ENCODE results near the gene GPC6.

Gene GPC6

DNA sequence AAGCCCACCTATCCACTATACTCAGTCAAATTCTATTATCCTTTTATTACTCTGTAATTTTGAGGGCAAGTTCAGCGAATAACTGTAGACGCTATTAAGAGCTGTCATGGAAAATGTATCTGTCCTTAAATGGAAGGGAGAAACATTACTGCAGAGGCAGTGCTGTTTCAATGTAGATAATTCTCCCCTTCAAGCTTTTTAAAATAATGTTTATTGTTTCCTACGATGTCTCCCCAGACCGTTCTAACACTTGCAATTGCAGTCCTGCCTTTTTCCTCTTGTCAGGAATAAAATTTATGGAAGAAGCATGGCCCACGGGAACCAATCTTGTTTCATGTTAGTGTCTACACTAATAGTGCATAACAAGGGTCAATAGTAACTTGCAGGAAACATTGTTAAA lies 159.5 kb downstream of the GPC6 start:
- DNase-seq = no peak

DNA sequence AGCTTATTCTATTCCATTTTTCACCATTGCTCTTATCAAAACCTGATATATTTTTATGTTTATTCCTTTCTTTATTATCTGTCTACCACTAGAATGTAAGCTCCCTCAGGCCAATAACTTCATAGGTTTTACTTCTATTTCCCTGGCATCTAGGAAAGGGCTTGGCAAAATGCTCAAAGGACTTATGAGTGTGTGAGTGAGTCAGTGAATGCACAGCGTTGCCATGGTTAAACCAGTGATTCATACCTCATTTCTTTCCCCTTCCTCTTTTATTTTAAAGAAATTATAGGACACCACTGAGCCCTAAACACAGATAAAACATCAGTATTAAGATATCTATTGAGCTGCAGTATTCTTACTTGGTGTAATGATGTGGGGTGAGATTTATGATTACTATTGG lies 162.1 kb downstream of the GPC6 start:
- no peak for DNase-seq

DNA sequence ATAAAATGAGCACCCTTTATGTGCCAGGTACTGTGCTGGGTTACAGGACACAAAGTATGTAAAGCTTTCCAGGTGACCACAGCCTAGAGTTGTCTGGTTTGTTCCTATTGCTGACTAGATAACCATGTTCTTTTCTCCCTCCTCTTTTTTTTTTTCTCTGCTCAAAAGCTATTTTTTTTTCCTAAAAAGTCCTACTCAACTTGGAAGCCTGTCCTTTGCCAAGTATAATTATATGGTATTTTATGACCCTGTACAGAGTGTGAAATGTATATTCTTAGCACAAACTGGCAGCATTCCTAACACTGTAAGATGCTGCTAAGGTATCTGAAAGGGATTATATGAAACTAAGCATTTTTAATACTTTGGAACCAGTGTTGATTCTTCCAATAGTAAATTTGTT lies 171.0 kb downstream of the GPC6 start:
- DNase-seq = no peak

DNA sequence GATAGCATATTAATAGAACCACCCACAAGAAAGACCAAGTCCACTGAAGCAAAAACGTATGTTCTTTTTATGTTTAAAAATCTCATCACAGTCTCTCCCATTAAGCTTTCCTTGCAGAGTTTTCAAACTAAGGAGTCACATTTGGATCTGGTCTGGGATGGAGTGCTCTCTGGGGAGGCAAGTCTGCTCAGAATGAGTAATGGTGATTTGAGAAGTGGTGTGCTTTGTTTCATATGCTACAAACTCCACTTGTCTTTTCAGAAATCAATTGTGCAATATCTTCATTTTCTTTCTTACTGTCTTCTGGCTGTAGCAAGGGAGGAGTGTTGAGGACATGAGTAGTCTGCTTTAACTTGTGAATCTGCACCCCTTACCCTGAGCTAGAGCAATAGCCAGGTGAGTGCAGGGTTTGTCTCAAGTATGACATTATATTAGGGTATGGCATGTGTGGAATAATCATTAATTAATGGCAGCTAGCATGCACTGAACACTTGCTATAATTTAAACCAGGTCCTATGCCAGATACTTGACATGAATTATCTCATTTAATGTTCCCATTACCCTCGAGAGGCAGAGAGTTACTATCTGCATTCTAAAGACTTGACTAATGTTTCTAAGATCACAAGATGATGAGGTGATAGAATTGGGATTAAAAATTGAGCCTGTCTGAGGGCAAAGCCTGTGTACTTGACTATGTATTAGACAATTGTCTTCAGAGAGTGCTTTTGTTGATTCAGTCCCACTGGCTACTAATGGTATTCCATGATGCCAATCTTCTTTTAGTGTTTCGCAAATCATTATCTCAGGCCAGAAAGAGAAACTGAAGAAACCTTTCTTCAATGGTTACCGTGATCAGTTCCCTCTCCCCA lies 171.8 kb downstream of the GPC6 start:
- DNase-seq = no peak

DNA sequence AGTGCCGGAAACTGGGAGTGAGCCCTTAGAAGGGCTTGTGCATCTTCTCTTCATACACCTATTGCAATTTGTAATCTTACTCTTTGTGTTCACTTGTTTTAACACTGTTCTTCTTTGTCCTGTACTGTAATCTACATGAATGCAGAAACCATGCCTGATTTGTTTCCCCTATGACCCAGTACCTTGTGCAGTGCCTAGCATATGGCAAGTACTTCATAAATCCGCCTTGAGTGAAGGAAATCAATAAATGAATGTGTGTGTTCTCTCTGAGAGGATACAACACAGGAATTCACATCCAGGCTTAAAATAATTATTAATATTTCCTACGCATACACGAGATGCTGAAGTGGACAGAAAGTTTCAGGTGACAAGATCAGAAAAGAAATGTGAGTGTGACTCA lies 172.6 kb downstream of the GPC6 start:
- DNase-seq = no peak

DNA sequence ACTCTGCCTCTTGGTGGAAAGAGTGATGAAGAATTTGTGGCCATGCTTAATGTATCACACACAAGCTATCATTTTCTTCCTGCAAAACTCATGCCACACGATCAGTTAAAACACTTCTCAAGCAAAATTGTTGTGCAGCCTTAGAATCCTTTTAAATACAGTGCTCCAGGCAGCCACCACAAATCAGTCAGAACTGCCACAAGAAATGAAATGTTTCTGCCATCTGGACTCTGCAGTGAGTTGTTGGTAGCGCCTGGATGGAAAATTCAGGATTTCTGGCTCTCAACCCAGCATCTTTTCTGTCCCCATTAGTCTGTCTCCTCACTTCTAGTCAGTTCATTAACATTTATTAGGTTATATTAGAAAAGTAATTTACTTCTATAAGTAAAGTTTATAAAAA lies 179.5 kb downstream of the GPC6 start:
- DNase-seq = no peak

DNA sequence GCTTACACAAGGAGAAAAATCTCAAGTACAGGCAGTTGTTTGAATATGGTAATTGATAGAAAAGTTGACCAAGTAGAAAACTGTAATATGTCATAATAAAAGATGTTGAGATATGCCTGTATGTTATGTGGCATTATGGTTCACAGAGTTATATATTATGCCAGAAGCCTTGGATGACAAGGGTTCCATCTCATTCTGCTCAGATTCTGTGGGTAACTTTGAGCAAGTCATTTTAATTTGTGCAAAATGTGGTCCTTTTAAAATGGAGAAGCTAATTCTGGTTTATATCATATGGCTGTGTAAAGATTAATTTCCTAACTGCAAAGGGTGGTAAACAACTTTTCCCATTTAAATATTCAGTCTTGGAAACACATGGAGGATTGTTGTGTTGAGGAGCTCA lies 180.9 kb downstream of the GPC6 start:
- DNase-seq = no peak

DNA sequence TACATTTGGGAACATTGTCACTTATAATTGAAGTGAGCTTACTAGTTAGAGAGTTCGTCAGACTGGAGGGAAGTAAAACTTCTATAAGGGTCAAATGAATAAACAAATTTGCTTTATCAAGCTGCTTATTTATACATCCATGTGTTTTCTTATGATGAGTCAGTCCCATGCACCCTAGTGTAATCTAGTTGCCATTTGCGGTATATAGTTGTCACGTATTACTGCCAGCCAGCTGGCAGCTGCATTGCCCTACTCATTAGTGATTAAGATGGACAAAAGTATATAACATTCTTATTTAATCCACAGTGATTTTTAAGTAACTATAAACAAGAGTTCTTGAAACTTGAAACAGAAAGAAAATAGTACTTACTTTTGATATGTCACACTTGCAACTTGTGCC lies 182.4 kb downstream of the GPC6 start:
- no peak for DNase-seq

DNA sequence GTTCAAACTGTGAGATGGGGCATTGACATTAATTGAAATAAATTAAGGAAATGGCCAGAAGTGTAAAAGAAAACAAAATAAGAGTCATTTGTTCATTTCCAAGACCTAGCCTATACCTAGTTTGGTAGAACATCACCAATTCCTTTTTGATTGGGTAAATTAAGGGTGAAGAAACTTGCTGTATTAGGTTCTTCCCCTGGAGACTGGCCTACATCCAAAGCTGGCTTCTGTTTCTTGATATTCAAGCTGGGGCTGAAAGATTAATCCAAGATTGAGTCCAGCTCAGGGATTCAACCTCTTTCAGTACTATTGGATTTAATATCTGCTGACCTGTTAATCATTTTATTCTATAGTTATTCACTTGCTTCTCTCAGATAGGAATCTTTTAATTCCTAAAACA lies 183.2 kb downstream of the GPC6 start:
- DNase-seq = no peak

DNA sequence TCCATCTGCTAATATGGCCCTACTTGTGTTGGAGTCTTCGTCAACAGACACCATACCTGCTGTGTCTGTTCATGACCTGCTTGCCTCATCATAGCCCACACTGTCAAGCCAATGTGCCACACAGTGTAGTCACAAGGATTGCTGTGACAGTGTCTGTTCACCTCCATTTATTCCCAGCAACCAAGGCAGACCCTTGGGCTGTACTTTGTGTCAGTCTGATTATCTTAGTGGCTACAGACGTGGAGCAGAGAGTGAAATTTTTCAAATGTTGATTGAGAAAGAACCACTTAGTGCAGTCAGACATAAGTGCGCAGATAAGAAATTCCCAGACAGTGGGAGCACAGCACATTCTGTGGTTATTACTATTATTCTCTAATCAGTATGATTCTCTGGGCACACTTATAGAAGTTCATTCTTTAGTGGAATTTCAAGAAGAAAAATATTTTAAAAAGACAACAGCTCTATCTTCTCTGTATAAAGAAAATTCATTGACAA lies 184.6 kb downstream of the GPC6 start:
- no peak for DNase-seq

DNA sequence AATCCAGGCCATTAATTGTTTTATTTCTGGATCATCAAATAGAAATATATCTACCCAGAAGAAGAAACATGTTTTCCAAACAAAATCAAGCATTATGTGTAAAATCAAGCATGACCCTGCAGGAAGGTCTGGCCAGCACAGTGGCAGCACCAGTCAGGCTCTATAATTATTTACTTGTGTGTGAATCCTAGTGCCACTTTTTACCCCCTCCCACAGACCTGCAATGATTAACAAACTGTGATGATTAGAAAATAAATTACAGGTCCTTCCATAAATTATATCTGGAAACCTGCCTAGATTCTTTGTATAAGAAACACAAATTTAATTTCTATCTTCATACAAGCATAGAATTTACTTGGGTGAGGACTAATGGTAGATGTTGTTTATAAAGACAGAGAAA lies 186.1 kb downstream of the GPC6 start:
- no peak for DNase-seq

DNA sequence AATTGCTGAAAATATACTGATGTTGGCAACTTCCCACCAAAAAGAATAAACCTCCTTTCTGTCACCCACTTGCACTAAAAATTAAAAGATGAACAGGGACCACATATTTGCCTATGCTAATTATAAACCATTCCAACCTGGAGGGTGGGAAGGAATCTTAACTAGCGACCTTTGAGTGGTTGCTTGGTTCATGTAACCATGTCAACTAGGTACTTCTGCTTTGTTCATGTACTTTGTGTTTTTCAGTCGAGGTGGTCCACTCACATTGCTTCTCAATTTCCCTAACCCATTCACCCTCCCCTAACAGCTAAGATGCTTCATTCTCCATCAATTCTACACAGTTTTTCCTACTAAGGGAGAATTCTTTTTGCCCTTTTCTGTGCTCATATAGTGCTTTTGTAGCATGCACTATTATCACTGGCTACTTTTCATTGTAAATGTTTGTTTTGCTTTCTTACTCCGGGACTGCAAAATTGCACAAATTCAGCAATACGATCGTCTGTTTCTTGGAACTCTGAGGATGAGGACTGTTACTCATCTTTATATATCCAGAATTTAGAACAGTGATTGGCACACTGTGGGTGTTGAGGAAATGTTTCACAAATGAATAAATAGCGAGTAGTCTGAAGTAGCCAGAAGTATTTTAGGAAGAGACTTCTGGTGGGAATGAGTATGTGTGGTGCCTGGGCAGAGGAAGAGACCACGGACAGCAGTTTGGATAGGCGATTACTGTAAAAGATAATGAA lies 187.5 kb downstream of the GPC6 start:
- DNase-seq = no peak

DNA sequence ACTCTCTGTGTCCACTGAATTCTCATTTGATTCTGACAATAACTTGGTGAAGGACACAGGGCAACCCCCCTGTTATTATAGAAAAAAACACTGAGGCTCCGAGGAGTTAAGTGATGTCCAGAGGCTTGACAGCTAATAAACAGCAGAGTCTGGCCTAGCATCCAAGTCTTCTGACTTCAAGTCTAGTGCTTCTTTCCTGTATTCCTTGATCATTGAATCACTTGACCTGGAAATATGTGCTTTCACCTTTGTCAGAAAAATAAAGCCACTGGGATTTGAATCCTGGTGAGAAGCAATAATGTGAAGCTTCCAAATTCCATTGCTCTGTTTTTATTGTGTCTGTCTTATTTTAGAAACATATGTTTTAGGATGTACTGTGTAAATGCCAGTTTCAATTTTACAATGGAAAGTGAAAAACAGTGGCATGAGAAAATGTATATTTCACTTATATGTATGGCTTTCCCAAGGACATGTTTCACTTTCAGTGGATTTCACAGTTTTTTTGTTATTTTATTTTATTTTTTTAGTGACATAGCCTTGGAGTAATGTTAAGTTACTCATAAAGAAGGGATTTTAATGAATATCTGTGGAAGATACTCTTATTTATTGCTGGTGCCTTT lies 190.2 kb downstream of the GPC6 start:
- DNase-seq = no peak

DNA sequence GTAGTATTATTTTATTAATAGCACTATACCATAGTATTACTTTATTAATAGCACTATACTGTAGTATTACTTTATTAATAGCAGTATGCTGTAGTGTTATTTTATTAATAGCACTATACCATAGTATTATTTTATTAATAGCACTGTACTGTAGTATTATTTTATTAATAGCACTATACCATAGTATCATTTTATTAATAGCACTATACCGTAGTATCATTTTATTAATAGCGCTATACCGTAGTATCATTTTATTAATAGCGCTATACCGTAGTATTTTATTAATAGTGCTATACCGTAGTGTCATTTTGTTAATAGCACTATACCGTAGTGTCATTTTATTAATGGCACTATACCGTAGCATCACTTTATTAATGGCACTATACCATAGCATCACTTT lies 191.8 kb downstream of the GPC6 start:
- DNase-seq = no peak

DNA sequence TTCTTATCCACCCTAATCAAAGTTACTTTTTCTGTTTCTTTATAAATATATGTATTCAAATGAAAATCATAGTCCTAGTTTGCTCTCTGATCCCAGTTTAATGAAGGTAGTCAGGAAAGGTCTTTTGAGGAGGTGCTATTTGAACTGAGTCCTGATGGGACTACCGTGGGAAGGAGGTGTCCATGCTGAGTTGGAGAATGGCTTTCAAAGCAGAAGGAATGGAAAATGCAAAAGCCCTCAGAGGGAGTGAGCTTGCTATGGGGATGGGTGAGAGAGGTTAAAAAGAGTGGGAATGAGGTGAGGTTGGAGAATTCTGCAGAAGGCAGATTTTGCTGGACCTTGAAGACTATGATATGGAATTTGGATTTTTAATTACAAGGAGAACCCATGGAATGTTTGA lies 193.6 kb downstream of the GPC6 start:
- DNase-seq = no peak

DNA sequence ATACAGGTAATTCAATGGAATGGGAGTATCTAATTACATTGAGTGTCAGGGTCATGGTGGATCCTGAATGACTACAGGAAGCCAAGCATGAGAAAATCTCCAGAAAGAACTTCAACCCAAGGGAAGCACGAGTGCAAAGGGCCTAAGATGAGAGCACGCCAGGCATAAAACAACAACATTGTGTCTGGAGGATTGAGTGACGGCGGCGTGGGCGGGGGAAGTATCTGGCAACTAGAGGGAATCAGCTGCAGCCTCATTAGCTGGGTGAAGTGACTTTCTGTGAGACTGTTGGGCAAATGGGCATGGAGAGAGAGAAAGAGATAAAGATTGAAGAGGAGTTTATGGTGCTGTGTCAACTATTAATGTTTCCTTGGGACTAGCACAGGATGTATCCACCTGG lies 194.3 kb downstream of the GPC6 start:
- DNase-seq = no peak

DNA sequence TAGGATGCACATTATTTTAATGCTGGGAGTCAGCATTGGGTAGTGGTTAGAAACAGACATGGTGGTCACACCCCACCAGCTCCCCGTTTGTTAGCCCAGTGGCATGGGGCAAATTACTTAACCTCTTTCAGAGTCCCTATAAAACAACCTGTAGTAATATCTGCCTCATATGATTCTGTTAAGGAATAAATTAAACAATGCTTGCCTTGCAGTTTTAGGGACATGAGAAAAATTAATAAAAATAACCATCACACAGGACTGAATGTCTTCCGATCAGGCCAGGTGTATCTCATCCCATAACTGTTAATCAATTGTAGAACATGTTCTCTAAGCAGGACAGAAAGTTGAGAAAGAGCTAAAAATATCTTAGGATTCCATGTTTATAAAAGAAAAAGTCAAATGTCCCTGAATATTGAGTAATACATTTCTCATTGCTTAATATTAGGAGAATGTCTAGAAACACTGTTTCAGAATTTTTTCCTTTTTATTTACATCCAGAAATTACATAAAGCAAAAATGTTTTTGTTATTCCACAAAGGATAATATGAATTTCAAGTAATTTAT lies 196.5 kb downstream of the GPC6 start:
- no peak for DNase-seq

DNA sequence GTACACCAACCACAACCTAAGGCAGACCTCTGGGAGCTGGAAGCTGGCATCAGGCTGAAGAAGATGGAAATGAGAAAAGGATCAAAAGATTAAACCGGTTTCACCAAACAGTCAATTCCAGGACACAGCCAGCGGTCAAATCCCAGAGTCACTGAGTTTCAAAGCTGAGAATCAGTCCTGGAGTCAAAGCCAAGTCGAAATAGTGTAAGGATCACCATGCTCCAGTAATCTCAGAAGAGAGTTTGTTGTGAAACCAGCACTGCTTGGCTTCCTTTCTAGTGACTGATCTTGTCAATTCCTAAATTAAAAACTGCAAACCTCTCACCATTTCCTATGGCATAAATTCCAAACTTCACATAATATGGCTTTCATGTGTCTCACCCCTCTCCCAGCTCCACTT lies 198.8 kb downstream of the GPC6 start:
- no peak for DNase-seq

DNA sequence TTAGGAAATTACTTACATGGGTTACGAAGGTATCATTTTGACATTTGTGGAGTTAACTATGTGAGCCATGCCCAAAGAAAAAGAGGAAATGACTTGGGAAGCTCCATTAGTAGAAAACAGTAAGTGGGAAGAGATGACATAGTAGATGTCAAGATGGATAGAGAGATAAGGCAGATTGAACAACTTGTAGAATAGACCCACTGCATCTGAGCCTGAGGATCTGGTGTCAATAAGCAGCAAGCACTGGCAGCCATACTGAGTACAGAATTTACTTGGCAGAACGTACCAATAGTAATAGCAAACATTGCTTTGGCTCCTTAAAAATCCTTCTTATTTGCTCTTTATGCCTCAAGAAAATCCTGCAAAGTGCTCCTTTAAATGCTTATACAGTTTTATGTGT lies 203.8 kb downstream of the GPC6 start:
- no peak for DNase-seq

DNA sequence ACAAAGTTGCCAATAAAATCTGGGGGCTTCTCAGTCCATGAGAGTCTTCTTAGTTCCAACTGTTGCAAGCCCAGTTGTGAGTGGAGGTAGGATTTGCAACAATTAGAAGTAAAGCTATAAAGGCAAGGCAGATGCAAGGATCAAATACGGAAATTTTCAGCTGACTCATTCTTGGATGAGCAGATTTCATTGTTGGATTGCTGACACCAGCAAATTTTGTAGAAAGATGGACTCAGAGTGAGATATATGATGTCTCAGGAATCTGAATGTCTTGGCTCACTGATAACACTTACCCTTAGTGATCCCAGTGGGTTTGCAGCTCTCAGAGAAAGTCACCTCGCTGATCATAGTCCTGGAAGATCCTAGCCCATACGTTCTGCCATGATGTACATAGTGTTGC lies 209.0 kb downstream of the GPC6 start:
- no peak for DNase-seq

DNA sequence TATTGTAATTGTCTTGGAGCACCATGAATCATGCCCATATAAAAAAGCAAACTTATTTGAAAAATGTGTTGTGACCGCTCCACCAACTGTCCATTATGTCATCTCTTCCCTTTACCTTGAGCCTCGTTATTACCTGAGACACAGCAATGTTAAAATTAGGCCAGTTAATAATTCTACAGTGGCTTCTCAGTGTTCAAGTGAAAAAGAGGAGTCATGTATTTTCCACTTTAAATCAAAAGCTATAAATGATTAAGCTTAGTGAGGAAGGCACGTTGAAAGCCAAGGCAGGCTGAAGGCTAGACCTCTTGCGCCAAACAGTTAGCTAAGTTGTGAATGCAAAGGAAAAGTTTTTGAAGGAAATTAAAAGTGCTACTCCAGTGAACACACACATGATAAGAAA lies 210.5 kb downstream of the GPC6 start:
- DNase-seq = no peak

DNA sequence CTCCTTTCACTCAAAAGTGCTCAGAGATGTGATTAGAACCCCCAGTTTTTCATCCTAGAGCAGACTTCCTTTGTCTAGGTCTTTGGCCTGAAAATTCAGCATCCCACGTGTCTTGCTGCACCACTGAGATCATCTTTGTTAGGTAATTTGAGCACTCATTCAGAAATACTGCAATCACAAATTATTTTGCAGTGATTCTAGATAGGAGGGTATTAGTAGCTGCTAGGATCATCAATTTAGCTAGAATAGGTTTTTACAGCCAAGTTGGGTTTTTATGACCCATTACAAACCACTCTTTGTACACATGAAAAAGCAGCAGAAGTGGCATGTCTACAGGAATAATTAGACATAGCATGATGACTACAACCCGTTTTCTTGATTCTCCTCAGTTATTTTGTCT lies 219.6 kb downstream of the GPC6 start:
- DNase-seq = no peak

DNA sequence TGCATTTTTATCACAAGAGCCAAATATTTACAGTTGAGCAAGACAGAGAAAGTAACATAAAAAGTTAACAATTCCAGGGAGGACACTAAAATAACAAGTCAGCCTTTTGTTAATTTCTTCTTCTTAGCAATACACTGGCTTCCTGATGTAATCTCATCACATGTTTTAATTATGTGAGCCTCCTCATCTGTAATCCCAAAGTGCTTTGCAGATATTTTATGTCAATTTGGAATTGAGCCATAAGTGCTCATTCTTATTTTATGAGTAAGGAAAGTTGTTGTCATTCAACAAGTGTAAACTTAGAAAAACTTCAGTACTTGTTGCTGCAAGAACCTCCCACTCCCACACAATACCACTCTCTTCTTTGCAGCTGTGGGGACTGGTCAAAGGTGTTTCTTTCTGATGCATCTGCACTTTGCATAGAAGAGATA lies 223.6 kb downstream of the GPC6 start:
- no peak for DNase-seq

DNA sequence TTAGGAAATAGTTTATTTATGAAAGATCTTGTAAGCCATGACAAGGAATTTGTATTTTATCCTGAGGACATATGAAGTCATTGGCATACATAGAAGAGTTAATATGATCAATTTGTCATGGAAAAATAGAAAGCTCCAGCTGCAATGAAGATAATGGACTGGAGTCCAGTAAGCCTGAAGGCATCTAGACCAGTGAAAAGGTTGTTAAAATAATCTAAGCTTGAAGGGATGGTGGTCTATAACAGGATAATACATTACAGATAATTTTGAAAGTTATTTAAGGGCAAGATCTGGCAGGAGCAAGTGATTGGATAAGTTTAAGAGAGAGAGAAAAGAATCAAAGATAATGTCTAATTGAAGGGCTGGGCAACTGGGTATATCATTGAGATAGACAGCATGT lies 224.2 kb downstream of the GPC6 start:
- DNase-seq = no peak
